K562 (cell line): ENCODE results near the gene SYNGR4. TPM values are rescaled to one million over a fixed set of nuclear protein-coding genes. Genes with fewer than 3 reads are reported as not detected.

Experiments used
- DMBX1 ChIP-seq: fragments of 250-450 bp; sonication (Bioruptor Pico); IDR thresholded peaks from 2 replicates; pipeline ENCODE4 v1.8.0; 2022; ENCODE audit warnings: inconsistent platforms, mild to moderate bottlenecking, moderate library complexity, borderline replicate concordance
- HDAC6 ChIP-seq: IDR thresholded peaks from 2 replicates; pipeline ENCODE4 v1.6.1; 2012; ENCODE audit warnings: low read depth, mild to moderate bottlenecking, control low read depth, inconsistent platforms, low read length, moderate library complexity
- HDGF ChIP-seq: fragments of 450-650 bp; IDR thresholded peaks from 2 replicates; pipeline ENCODE4 v1.6.1; 2016
- IRF2 ChIP-seq: sonication (generic); formaldehyde crosslinking; IDR thresholded peaks from 2 replicates; pipeline ENCODE4 v1.8.1; 2022; ENCODE audit warnings: mild to moderate bottlenecking, missing genetic modification reagents
- L3MBTL2 ChIP-seq: fragments of 450-650 bp; IDR thresholded peaks from 2 replicates; pipeline ENCODE4 v1.6.1; 2016; ENCODE audit warnings: mild to moderate bottlenecking, moderate library complexity
- MTA2 ChIP-seq: fragments of 450-650 bp; IDR thresholded peaks from 2 replicates; pipeline ENCODE4 v1.6.1; 2016; ENCODE audit warnings: low read depth
- OTX1 ChIP-seq: fragments of 450-650 bp; formaldehyde crosslinking; IDR thresholded peaks from 2 replicates; pipeline ENCODE4 v1.4.0; 2022; ENCODE audit warnings: mild to moderate bottlenecking
- PHF8 ChIP-seq: fragments of 200-600 bp; sonication (generic); IDR thresholded peaks from 2 replicates; pipeline ENCODE4 v1.6.1; 2012; ENCODE audit warnings: mixed run types, mild to moderate bottlenecking, inconsistent platforms, low read length, moderate library complexity, borderline replicate concordance
- PTTG1 ChIP-seq: fragments of 450-650 bp; IDR thresholded peaks from 2 replicates; pipeline ENCODE4 v1.6.1; 2016; ENCODE audit warnings: low read depth, mild to moderate bottlenecking, missing genetic modification characterization, missing compliant biosample characterization
- SIX5 ChIP-seq, 2 experiments: IDR thresholded peaks; 2 replicates each; pipeline ENCODE4 v1.6.1; 2011; ENCODE audit warnings: low read length in 2 of 2, borderline replicate concordance in 1 of 2, low read depth in 1 of 2, mild to moderate bottlenecking in 1 of 2, moderate library complexity in 1 of 2; ENCODE audit not compliant: insufficient read depth in 1 of 2
- ZFX ChIP-seq: sonication (generic); formaldehyde crosslinking; IDR thresholded peaks from 2 replicates; pipeline ENCODE4 v1.8.0; 2022; ENCODE audit warnings: mild to moderate bottlenecking, missing genetic modification reagents, moderate library complexity
- ZNF140 ChIP-seq: fragments of 250-450 bp; sonication (Bioruptor Pico); IDR thresholded peaks from 2 replicates; pipeline ENCODE4 v1.8.0; 2021; ENCODE audit warnings: moderate library complexity, mild to moderate bottlenecking, inconsistent platforms
- ZNF778 ChIP-seq: fragments of 450-650 bp; formaldehyde crosslinking; IDR thresholded peaks from 2 replicates; pipeline ENCODE4 v1.4.0; 2020; ENCODE audit warnings: mild to moderate bottlenecking, moderate library complexity
- polyA plus RNA-seq, 8 experiments: library from polyadenylated mRNA; depleted of rRNA in 4 of 8; stranded (reverse) in 5 of 8; unstranded in 3 of 8; fragments of >200 nt; fragmentation: Nextera tagmentation in 2 of 8; fragmentation: Illumina TruSeq in 1 of 8; extraction: Ambion mirVana in 2 of 8; extraction: Trizol in 1 of 8; gene quantifications; 2 replicates each; pipeline versions ENCODE4 v1.2.1 to v1.2.3, GENCODE V29; 2011 to 2014; ENCODE audit warnings: inconsistent platforms in 1 of 8, missing spikeins in 1 of 8
- total RNA-seq, 7 experiments: library from RNA; depleted of rRNA in 6 of 7; stranded (reverse); fragments of >200 nt in 6 of 7; fragmentation: Illumina TruSeq in 2 of 7; extraction: Trizol in 2 of 7; gene quantifications; 2 replicates each; pipeline versions ENCODE4 v1.2.1 to v1.2.3, GENCODE V29; 2011 to 2021; ENCODE audit warnings: low replicate concordance in 1 of 7
- TF ChIP-seq, protein P1 (sequence below), 2 experiments: IDR thresholded peaks; 2 replicates each; pipeline ENCODE4 v1.6.1; 2012; ENCODE audit warnings: improper control_type of control experiment in 2 of 2, low read depth in 2 of 2, low read length in 2 of 2, borderline replicate concordance in 1 of 2
- TF ChIP-seq, protein P2 (sequence below): sonication (generic); formaldehyde crosslinking; IDR thresholded peaks from 2 replicates; pipeline ENCODE4 v1.9.0; 2022; ENCODE audit warnings: mild to moderate bottlenecking, missing genetic modification reagents
- TF ChIP-seq, protein P3 (sequence below), 2 experiments: fragments of 200-800 bp in 1 of 2; sonication (Bioruptor generic) in 1 of 2; sonication (generic) in 1 of 2; formaldehyde crosslinking in 1 of 2; IDR thresholded peaks in 1 of 2; conservative IDR thresholded peaks in 1 of 2; 2 replicates each; pipeline versions ENCODE4 v1.5.0 to v1.6.1; 2016 to 2020; ENCODE audit warnings: missing compliant biosample characterization in 1 of 2, missing genetic modification characterization in 1 of 2, missing genetic modification reagents in 1 of 2
- TF ChIP-seq, protein P4 (sequence below): sonication (generic); formaldehyde crosslinking; IDR thresholded peaks from 2 replicates; pipeline ENCODE4 v1.8.0; 2023; ENCODE audit warnings: missing genetic modification reagents, mild to moderate bottlenecking, borderline replicate concordance

Gene SYNGR4
- total and polyA plus RNA-seq, 9 of the 15 experiments (the other 6 are each of a cell fraction or from before 2014, with no cell fraction given) = 0.07 to 0.14 TPM; not detected in 7

DNA sequence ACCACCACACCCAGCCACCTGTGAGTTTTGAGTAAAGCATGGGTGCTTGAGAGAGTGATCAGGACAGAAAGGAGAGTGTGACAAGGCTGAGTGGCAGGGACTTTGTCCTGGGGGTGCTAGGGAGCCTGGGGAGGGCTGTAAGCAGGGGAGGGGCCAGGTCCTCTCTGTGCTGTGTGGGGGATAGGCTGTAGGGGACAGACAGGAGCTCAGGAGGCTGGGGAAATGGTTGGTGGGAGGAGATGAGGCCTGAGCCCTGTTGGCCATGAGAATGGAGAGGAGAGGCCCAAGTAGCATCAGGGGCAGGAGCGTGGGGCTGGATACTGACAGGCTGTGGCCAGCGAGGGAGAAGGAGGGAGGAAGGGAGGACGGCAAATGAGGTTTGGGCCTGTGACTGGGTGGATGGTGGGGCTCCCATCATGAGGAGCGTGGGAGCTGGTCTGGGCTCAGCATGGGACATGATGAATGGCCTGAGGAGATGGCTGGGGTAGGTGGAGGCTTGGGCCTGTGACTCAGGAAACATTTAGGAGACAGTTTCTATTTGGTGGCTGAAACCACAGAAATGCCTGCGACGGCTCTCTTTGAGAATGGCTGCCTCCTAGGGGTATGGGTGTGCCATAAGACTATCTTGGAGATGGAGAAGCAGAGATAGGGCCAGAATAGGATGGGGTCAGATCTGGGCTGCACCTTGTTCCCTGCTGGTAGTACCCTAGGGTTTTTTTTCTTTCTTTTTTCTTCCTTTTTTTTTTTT, 54.3 kb downstream of the SYNGR4 start (continued):
- TF ChIP-seq DMBX1 (CRISPR knock-in tag) (no peak), L3MBTL2 (no peak; the same call in 1 of the 2 replicates), MTA2 (no peak; the same call in 1 of the 2 replicates), ZFX (CRISPR knock-in tag) (peak; percentile 66), HDAC6 (no peak), SIX5 (IDR thresholded peaks at IDR 0.05; ENCODE audit: borderline replicate concordance in 1 of 2, insufficient read depth in 1 of 2, low read depth in 1 of 2, low read length in 2 of 2) (no peak), HDGF (peak; percentile 87; the same call in 1 of the 2 replicates), ZNF140 (no peak), ZNF778 (no peak), PTTG1 (tag) (no peak), PHF8 (no peak), IRF2 (CRISPR knock-in tag) (no peak), OTX1 (CRISPR knock-in tag) (peak; percentile 7; the same call in 1 of the 2 replicates)
- TF ChIP-seq, protein P1, sequence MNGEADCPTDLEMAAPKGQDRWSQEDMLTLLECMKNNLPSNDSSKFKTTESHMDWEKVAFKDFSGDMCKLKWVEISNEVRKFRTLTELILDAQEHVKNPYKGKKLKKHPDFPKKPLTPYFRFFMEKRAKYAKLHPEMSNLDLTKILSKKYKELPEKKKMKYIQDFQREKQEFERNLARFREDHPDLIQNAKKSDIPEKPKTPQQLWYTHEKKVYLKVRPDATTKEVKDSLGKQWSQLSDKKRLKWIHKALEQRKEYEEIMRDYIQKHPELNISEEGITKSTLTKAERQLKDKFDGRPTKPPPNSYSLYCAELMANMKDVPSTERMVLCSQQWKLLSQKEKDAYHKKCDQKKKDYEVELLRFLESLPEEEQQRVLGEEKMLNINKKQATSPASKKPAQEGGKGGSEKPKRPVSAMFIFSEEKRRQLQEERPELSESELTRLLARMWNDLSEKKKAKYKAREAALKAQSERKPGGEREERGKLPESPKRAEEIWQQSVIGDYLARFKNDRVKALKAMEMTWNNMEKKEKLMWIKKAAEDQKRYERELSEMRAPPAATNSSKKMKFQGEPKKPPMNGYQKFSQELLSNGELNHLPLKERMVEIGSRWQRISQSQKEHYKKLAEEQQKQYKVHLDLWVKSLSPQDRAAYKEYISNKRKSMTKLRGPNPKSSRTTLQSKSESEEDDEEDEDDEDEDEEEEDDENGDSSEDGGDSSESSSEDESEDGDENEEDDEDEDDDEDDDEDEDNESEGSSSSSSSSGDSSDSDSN (IDR thresholded peaks at IDR 0.05; ENCODE audit: borderline replicate concordance in 1 of 2, low read depth in 2 of 2, low read length in 2 of 2) = no peak
- TF ChIP-seq, protein P2, sequence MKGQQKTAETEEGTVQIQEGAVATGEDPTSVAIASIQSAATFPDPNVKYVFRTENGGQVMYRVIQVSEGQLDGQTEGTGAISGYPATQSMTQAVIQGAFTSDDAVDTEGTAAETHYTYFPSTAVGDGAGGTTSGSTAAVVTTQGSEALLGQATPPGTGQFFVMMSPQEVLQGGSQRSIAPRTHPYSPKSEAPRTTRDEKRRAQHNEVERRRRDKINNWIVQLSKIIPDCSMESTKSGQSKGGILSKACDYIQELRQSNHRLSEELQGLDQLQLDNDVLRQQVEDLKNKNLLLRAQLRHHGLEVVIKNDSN = no peak
- TF ChIP-seq, protein P3, sequence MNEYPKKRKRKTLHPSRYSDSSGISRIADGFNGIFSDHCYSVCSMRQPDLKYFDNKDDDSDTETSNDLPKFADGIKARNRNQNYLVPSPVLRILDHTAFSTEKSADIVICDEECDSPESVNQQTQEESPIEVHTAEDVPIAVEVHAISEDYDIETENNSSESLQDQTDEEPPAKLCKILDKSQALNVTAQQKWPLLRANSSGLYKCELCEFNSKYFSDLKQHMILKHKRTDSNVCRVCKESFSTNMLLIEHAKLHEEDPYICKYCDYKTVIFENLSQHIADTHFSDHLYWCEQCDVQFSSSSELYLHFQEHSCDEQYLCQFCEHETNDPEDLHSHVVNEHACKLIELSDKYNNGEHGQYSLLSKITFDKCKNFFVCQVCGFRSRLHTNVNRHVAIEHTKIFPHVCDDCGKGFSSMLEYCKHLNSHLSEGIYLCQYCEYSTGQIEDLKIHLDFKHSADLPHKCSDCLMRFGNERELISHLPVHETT (CRISPR knock-in tag; conservative IDR thresholded peaks at IDR 0.05 in 1 of 2, IDR thresholded peaks at IDR 0.05 in 1 of 2) = peak in 1 of 2 experiments; percentile 64; a peak in 2 of 4 replicates
- TF ChIP-seq, protein P4, sequence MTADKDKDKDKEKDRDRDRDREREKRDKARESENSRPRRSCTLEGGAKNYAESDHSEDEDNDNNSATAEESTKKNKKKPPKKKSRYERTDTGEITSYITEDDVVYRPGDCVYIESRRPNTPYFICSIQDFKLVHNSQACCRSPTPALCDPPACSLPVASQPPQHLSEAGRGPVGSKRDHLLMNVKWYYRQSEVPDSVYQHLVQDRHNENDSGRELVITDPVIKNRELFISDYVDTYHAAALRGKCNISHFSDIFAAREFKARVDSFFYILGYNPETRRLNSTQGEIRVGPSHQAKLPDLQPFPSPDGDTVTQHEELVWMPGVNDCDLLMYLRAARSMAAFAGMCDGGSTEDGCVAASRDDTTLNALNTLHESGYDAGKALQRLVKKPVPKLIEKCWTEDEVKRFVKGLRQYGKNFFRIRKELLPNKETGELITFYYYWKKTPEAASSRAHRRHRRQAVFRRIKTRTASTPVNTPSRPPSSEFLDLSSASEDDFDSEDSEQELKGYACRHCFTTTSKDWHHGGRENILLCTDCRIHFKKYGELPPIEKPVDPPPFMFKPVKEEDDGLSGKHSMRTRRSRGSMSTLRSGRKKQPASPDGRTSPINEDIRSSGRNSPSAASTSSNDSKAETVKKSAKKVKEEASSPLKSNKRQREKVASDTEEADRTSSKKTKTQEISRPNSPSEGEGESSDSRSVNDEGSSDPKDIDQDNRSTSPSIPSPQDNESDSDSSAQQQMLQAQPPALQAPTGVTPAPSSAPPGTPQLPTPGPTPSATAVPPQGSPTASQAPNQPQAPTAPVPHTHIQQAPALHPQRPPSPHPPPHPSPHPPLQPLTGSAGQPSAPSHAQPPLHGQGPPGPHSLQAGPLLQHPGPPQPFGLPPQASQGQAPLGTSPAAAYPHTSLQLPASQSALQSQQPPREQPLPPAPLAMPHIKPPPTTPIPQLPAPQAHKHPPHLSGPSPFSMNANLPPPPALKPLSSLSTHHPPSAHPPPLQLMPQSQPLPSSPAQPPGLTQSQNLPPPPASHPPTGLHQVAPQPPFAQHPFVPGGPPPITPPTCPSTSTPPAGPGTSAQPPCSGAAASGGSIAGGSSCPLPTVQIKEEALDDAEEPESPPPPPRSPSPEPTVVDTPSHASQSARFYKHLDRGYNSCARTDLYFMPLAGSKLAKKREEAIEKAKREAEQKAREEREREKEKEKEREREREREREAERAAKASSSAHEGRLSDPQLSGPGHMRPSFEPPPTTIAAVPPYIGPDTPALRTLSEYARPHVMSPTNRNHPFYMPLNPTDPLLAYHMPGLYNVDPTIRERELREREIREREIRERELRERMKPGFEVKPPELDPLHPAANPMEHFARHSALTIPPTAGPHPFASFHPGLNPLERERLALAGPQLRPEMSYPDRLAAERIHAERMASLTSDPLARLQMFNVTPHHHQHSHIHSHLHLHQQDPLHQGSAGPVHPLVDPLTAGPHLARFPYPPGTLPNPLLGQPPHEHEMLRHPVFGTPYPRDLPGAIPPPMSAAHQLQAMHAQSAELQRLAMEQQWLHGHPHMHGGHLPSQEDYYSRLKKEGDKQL (CRISPR knock-in tag) = no peak
